ENCODE results near the gene MGRN1.

The MGRN1 gene

GRCh38 chr16:4604401-4604800, 20.2 kb upstream of the MGRN1 start:
- no peak for DNase-seq (ENCODE audit: low read depth)

- DNase-seq (ENCODE audit: low read depth), result no peak
Measured at GRCh38 chr16:4606354-4606753, 18.3 kb upstream of the MGRN1 start.

- DNase-seq (ENCODE audit: low read depth), result no peak
Measured at GRCh38 chr16:4607841-4608703, 16.6 kb upstream of the MGRN1 start.

GRCh38 chr16:4608704-4608980, 16.0 kb upstream of the MGRN1 start:
- DNase-seq (ENCODE audit: low read depth), result no peak

- DNase-seq (ENCODE audit: low read depth), result no peak
Measured at GRCh38 chr16:4609200-4610010, 15.2 kb upstream of the MGRN1 start.

GRCh38 chr16:4610011-4611005, 14.3 kb upstream of the MGRN1 start:
- no peak for DNase-seq (ENCODE audit: low read depth)

GRCh38 chr16:4611337-4612021, 13.1 kb upstream of the MGRN1 start:
- no peak for DNase-seq (ENCODE audit: low read depth)

- no peak for DNase-seq (ENCODE audit: low read depth)
Measured at GRCh38 chr16:4612474-4612931, 12.1 kb upstream of the MGRN1 start.

GRCh38 chr16:4612977-4613635, 11.5 kb upstream of the MGRN1 start:
- DNase-seq (ENCODE audit: low read depth), result no peak

- DNase-seq (ENCODE audit: low read depth), result peak; percentile 35
Measured at GRCh38 chr16:4613636-4614570, 10.7 kb upstream of the MGRN1 start.

GRCh38 chr16:4614571-4615383, 9.8 kb upstream of the MGRN1 start, which contains the start of gene UBALD1:
Gene UBALD1 (minus strand): TSS chr16:4614888. CDS start chr16:4614797, 91 bp downstream.
- peak; percentile 70 for DNase-seq (ENCODE audit: low read depth)

- no peak for DNase-seq (ENCODE audit: low read depth)
Measured at GRCh38 chr16:4615384-4616046, 9.1 kb upstream of the MGRN1 start.

- peak; percentile 99 for DNase-seq (ENCODE audit: low read depth)
Measured at GRCh38 chr16:4616047-4616811, 8.4 kb upstream of the MGRN1 start.

- DNase-seq (ENCODE audit: low read depth), result no peak
Measured at GRCh38 chr16:4617880-4618279, 6.7 kb upstream of the MGRN1 start.

- DNase-seq (ENCODE audit: low read depth), result no peak
Measured at GRCh38 chr16:4618645-4619418, 5.8 kb upstream of the MGRN1 start.

- no peak for DNase-seq (ENCODE audit: low read depth)
Measured at GRCh38 chr16:4623593-4623992, 1.0 kb upstream of the MGRN1 start.

All from activated T-cell treated with anti-CD3 and anti-CD28 coated beads for 24 hours (primary cell).